Astrocyte of the spinal cord (primary cell): ENCODE results near the gene SFXN5.
"Not testable (repeated sequence)": the region's sequence is repeated elsewhere in the genome, so short reads cannot be mapped to it uniquely, and the experiment has no call there.

ENCODE experiments used
- DNase-seq: peaks from one replicate; pipeline ENCODE4 v3.0.0; 2011; ENCODE audit warnings: low read depth, low spot score
- H3K4me3 ChIP-seq: 2 replicates; pipeline ENCODE4 v1.5.1; 2011; ENCODE audit warnings: low read depth, mild to moderate bottlenecking, low read length, moderate library complexity
- CTCF ChIP-seq: IDR thresholded peaks from 2 replicates; pipeline ENCODE4 v1.5.1; 2012; ENCODE audit warnings: low read depth, mild to moderate bottlenecking, low read length, inconsistent platforms
- in situ Hi-C: cut with HindIII; loops from 2 replicates; pipeline ENCODE4 v1.10.0; 2017; ENCODE audit warnings: low sequenced_read_pairs

The SFXN5 gene

GRCh38 chr2:72915320-72915906, 156.1 kb downstream of the SFXN5 start:
- H3K4me3 ChIP-seq, result no peak overlapping the region
- no peak for DNase-seq
- no peak for TF ChIP-seq CTCF
- in situ Hi-C loops, result no loop called here

DNA sequence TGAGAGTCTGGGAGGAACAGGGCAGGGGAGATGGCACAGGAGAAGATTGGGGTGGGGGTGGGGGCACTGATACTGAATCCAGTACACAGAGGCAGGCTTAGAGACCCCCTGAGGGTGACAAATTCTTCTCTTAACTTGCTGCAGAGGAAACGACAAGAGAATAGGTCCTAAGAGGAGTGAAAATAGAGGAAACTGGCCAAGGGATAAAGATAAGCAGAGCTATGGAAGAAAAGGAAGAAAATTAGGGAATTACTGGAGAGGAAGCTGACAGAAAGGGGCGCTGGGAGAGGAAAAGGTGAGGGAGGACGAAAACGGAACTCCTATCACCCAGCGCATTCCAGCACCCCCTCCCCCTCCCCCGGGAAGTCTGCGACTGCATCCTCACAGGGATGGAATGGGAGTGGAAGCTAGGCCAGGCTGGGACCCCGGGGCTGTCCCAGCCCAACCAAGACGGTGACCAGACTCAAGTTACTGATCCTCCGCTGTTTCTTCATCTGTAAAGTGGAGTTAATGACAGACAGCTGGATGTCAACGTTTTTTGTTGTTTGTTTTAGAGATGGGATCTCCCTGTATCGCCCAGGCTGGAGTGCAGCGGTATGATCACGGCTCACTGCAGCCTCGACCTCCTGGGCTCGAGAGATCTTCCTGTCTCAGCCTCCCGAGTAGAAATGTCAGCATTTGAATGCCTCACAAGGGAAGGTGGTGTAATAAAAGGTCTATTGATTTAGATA, 156.8 kb downstream of the SFXN5 start:
- no peak overlapping the region for H3K4me3 ChIP-seq
- TF ChIP-seq CTCF, result no peak
- DNase-seq, result no peak
- in situ Hi-C loops, result no loop called here

GRCh38 chr2:72914206-72914559, 157.3 kb downstream of the SFXN5 start:
- in situ Hi-C loops, result no loop called here
- no peak overlapping the region for H3K4me3 ChIP-seq
- TF ChIP-seq CTCF, result no peak
- DNase-seq, result no peak

DNA sequence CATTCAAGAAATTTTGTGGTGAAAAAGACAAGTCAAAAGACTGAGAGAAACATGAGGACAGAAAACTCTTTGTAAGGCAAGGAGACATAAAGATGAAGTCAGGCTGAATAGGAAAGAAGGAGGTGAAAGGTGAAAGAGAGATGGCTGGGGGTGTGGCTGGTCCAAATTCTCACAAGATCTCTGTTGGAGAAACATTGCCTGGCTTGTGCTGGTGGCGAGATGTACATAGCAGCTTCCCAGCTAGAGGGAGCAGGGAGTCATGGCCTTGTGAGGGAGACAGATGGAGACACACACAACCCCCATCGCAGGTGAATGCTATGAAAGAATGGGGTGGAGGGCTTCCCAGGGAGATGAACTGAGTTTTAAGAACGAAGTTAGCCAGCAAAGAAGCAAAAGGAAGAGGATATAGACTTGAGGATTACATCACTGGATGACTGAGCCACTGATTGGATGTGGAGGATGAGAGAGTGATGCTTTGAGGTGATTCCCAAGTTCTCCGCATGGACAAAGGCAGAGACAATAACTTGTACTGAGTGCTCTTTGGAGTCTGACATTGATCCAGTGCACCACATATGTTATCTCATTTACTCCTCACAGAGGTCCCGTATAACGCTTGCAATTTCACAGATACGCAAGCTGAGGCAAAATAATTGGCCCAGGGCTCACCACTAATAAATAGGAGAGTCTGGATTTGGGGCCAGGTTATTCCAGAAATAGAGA, 157.9 kb downstream of the SFXN5 start:
- TF ChIP-seq CTCF, result peak; percentile 15
- no peak for DNase-seq
- in situ Hi-C loops, result no loop called here
- no peak overlapping the region for H3K4me3 ChIP-seq

GRCh38 chr2:72911256-72911655, 160.3 kb downstream of the SFXN5 start:
- no peak overlapping the region for H3K4me3 ChIP-seq
- DNase-seq, result no peak
- no peak for TF ChIP-seq CTCF
- in situ Hi-C loops, result no loop called here

GRCh38 chr2:72908741-72909140, 162.8 kb downstream of the SFXN5 start:
- in situ Hi-C loops, result no loop called here
- no peak for DNase-seq
- no peak overlapping the region for H3K4me3 ChIP-seq
- TF ChIP-seq CTCF, result no peak

- DNase-seq, in situ Hi-C loops, H3K4me3 ChIP-seq: not testable (repeated sequence)
Measured at GRCh38 chr2:72907369-72907768, 164.1 kb downstream of the SFXN5 start.
